Ovary (tissue), 3 donors: ENCODE measurements around the gene GBF1.

Experiments
- CTCF ChIP-seq, 3 donors: fragments of 450-650 bp in 2 of 3; fragments of 200-600 bp in 1 of 3; IDR thresholded peaks; one replicate each; pipeline versions ENCODE4 v1.5.1 to v1.8.0; 2016 to 2022; ENCODE audit warnings: antibody characterized with exemption in 3 of 3, mild to moderate bottlenecking in 1 of 3
- EP300 ChIP-seq: sonication (generic); formaldehyde crosslinking; IDR thresholded peaks from one replicate; pipeline ENCODE4 v1.6.1; 2017; ENCODE audit warnings: antibody characterized with exemption
- donor health status: DM: no; HTN: no; CAD: no.

- TF ChIP-seq EP300 (no peak), CTCF (IDR thresholded peaks at IDR 0.05) (peak in 1 of 3 donors; percentile 16)
Measured at GRCh38 chr10:102420714-102421506, 175.6 kb downstream of the GBF1 start, which contains the start of gene FBXL15.
